Retinal pigment epithelial cell (primary cell): Measurements from ENCODE around the gene KCNMB4.

Experiments
- DNase-seq: peaks from one replicate; pipeline ENCODE4 v3.0.0-alpha.2; 2010; ENCODE audit warnings: low read depth
- H3K4me3 ChIP-seq: 2 replicates; pipeline ENCODE4 v1.5.1; 2011; ENCODE audit warnings: mild to moderate bottlenecking, low read length, control low read depth, moderate library complexity
- TF ChIP-seq, protein P1 (sequence below): conservative IDR thresholded peaks from 2 replicates; pipeline ENCODE4 v1.5.1; 2011; ENCODE audit warnings: low read depth, low read length, control low read depth, inconsistent platforms

The KCNMB4 gene

DNA sequence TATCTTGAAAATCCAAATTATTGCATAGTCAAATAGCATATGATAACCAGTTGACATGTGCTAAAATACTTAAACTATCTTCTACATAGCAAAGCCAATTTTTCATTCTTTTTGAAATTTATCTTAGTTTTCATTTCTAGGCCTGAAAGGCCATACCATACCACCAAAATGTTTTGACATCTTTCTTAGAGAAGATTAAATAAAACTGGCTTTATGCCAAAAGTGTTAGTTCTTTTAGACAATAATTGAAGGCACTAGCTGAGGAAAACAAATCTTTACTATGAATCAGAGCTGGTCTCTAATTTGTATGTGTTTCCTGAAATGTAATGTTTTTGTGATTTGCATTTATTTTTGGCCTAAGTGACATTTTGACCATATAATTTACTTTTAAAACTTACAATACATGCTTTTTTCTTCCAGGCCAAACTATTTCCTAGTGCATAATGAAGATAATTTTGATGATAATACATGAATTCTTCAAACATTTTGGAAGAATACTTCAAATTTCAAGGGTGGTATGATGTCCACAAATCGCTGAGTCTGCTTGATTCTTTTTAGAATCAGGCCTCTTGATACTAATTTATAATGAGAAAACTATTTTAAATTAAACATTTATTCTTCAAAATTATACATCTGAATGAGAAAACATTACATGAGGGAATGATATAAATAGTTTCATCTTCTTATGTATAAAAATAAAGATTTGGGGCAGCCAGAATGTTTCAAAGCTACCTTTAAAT lies 6.5 kb upstream of the KCNMB4 start:
- TF ChIP-seq, protein P1, sequence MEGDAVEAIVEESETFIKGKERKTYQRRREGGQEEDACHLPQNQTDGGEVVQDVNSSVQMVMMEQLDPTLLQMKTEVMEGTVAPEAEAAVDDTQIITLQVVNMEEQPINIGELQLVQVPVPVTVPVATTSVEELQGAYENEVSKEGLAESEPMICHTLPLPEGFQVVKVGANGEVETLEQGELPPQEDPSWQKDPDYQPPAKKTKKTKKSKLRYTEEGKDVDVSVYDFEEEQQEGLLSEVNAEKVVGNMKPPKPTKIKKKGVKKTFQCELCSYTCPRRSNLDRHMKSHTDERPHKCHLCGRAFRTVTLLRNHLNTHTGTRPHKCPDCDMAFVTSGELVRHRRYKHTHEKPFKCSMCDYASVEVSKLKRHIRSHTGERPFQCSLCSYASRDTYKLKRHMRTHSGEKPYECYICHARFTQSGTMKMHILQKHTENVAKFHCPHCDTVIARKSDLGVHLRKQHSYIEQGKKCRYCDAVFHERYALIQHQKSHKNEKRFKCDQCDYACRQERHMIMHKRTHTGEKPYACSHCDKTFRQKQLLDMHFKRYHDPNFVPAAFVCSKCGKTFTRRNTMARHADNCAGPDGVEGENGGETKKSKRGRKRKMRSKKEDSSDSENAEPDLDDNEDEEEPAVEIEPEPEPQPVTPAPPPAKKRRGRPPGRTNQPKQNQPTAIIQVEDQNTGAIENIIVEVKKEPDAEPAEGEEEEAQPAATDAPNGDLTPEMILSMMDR, result no peak
- no peak overlapping the region for H3K4me3 ChIP-seq
- no peak for DNase-seq

DNA sequence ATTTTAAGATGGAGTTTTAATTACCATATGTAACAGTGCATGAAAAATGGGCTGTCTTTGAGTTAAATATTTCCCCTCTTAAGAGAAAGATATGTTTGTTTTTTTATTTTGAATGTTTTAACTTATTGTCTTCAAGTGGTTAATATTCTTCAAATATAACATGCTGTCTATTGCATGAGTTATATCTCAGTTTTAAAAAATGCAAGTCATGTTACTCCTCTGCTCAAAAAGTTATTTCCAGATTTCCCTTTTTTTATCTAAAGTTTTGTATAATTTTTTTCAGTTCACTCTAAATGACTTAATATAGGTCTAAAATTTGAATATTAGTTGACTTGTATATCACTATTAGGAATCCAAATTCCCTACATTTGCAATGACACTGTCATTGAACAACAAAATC lies 5.9 kb upstream of the KCNMB4 start:
- no peak overlapping the region for H3K4me3 ChIP-seq
- DNase-seq, result no peak
- TF ChIP-seq, protein P1, result no peak

- DNase-seq, result no peak
- TF ChIP-seq, protein P1, result no peak
- H3K4me3 ChIP-seq, result peak overlapping the region; percentile 70
Measured at GRCh38 chr12:70364695-70365397, 1.2 kb upstream of the KCNMB4 start.

DNA sequence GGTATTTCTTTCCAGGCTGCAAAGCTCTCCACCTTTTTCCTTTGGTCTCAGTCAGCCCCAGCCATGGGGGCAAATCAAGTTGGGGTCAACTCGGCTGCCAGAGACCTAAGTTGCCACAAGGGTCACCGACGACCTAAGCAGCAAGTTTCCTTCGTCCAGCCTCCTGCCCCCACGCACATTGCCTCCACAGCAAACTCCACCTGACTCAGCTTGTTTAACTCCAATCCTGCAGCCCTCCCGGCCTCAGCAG lies 767 bp upstream of the KCNMB4 start:
- peak overlapping the region; percentile 70 for H3K4me3 ChIP-seq
- DNase-seq, result no peak
- TF ChIP-seq, protein P1, result no peak

- TF ChIP-seq, protein P1, result no peak
- no peak for DNase-seq
- peak overlapping the region; percentile 75 for H3K4me3 ChIP-seq
Measured at GRCh38 chr12:70366581-70367257, 629 bp downstream of the KCNMB4 start.

DNA sequence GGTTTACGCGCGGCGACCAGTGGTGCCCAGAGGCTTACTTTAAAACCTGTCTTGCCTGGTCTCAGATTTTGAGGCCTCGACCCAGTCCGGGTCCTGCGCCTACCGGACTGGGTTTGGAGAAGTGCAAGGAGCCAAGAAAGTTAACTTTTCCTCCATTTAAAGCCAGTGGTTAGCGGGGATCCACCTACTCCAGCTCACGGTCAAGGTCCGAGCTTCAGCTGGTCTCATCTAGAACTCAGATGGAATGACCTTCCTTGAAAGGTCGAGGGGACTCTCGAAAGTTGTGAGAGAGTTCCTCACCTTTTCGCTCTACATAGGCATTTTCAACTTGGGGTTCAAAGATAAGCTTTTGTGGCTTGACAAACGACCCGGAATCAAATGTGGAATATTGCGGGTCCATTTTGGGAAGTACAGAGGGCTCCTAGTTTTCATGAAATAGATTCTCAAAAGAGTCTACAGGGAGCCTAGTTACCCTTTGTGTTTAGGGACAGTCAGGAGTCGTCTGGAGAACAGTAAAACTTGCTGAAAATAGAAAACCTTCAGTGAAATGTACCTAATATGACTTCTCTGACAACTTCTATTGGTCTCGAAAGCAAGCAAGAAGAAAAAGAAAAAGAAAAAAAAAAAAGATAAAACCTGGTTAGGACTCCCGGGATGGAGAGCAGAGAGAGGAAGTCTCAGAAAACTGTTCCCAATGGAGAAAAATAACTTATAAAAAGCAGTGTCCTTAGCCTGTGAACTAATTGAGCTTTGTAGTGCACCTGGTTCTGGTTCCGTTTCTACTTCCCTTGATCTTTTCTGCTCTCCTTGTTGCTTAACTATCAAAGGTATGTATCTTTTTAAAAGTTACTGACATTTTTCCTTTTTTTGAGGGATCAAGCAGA lies 1.4 kb downstream of the KCNMB4 start:
- DNase-seq, result no peak
- TF ChIP-seq, protein P1, result no peak
- H3K4me3 ChIP-seq, result peak overlapping the region; percentile 75
